Hepatocyte (in vitro differentiated cells): Measurements from ENCODE around the gene ECD. TPM values are rescaled to one million over a fixed set of nuclear protein-coding genes. Genes with fewer than 3 reads are reported as not detected.

Experiments
- DNase-seq: peaks from one replicate; pipeline ENCODE4 v3.0.0-alpha.2; 2016; ENCODE audit warnings: low spot score
- H2AFZ ChIP-seq: fragments of 200-600 bp; sonication (generic); 2 replicates; pipeline ENCODE4 v1.6.0; 2016; ENCODE audit warnings: antibody characterized with exemption, mild to moderate bottlenecking
- H3K27ac ChIP-seq: fragments of 200-600 bp; sonication (generic); 2 replicates; pipeline ENCODE4 v1.5.1; 2016; ENCODE audit warnings: mild to moderate bottlenecking
- H3K27me3 ChIP-seq: fragments of 200-600 bp; sonication (generic); 2 replicates; pipeline ENCODE4 v1.6.1; 2016
- H3K36me3 ChIP-seq: fragments of 200-600 bp; sonication (generic); replicated peaks from 2 replicates; pipeline ENCODE4 v1.5.1; 2016; ENCODE audit warnings: low read depth; ENCODE audit not compliant: insufficient read depth
- H3K4me1 ChIP-seq: fragments of 200-600 bp; sonication (generic); 2 replicates; pipeline ENCODE4 v1.5.1; 2016; ENCODE audit warnings: mild to moderate bottlenecking, moderate library complexity; ENCODE audit not compliant: insufficient read depth
- H3K4me2 ChIP-seq: fragments of 200-600 bp; sonication (generic); 2 replicates; pipeline ENCODE4 v1.6.0; 2016
- H3K4me3 ChIP-seq: fragments of 200-600 bp; sonication (generic); 2 replicates; pipeline ENCODE4 v1.5.1; 2016; ENCODE audit warnings: mild to moderate bottlenecking
- H3K79me2 ChIP-seq: fragments of 200-600 bp; sonication (generic); 2 replicates; pipeline ENCODE4 v1.6.0; 2017; ENCODE audit warnings: mild to moderate bottlenecking
- H3K9me2 ChIP-seq: fragments of 200-600 bp; sonication (generic); replicated peaks from 2 replicates; pipeline ENCODE4 v1.6.0; 2017; ENCODE audit warnings: mild to moderate bottlenecking; ENCODE audit not compliant: insufficient read depth
- H3K9me3 ChIP-seq: fragments of 200-600 bp; sonication (generic); 2 replicates; pipeline ENCODE4 v1.5.1; 2016; ENCODE audit warnings: low read depth, mild to moderate bottlenecking
- H4K20me1 ChIP-seq: fragments of 200-600 bp; sonication (generic); 2 replicates; pipeline ENCODE4 v1.6.0; 2016; ENCODE audit warnings: mild to moderate bottlenecking; ENCODE audit not compliant: insufficient read depth, poor library complexity, severe bottlenecking
- CTCF ChIP-seq: fragments of 200-600 bp; sonication (generic); IDR thresholded peaks from 2 replicates; pipeline ENCODE4 v1.5.1; 2016; ENCODE audit warnings: antibody characterized with exemption, mild to moderate bottlenecking; ENCODE audit not compliant: poor library complexity
- EZH2 ChIP-seq: fragments of 200-600 bp; sonication (generic); IDR thresholded peaks from 2 replicates; pipeline ENCODE4 v1.6.1; 2016; ENCODE audit warnings: antibody characterized with exemption, mild to moderate bottlenecking, borderline replicate concordance
- EZH2phosphoT487 ChIP-seq: fragments of 200-600 bp; sonication (generic); IDR thresholded peaks from one replicate; pipeline ENCODE4 v1.6.1; 2018; ENCODE audit warnings: antibody characterized with exemption, mild to moderate bottlenecking, low read depth, moderate library complexity; ENCODE audit not compliant: unreplicated experiment, severe bottlenecking
- WGBS: methylation state at CpG from one replicate; pipeline ENCODE4 v1.1.6; 2016; ENCODE audit warnings: low lambda C conversion rate; ENCODE audit errors: missing lambda C conversion rate; 5-methylcytosine and 5-hydroxymethylcytosine counted together
- polyA plus RNA-seq: library from polyadenylated mRNA; unstranded; fragments of >200 nt; fragmentation: Nextera tagmentation; extraction: Ambion mirVana; gene quantifications from 2 replicates; pipeline ENCODE4 v1.2.1, GENCODE V29; 2016
- total RNA-seq: library from RNA; depleted of rRNA; stranded (reverse); fragments of >200 nt; gene quantifications from 2 replicates; pipeline ENCODE4 v1.2.3, GENCODE V29; 2014

Gene ECD
- total and polyA plus RNA-seq, 2 experiments from 2014 or later = 26.9 to 30.1 TPM

DNA sequence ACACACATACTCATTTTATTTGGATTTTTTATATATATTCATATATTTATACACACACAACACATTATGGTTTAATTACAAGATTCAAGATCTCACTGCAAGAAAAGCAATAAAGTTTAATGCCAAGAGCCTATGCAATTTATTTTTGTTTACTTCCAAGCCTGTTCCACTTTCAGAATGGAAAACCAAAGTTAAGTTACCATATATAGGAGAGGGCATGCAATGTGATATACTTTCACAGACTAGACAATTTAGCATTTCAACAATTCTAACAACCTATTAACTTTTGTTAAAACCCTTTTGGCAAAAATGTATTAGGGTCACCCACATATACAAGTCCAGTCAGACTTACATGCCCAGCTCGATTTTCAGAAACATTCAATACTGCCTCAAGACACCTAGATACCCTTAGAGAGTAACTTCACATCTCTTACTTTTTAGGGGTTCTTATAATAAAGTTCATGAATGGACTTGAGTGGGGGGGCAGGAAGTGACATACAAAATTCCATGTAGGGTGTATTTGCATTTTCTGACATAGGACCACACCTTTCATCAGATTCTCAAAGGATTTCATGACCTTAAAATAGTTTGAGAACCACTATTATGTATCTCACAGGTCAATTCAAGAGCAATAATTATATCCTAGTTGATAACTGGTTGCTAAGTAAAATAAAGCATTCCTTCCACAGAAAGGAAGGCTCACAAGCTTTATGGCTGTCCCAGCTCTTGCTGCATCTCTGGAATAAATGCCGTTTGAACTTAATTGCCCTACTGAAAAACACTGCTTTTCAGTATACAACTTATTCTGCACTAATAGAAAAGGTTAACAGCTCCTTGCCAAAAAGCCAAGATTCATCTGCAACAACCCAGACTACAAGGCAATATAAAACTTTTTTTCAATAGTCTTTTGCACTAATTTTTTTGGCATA is 73.6 kb downstream of the ECD start:
- H3K9me3 ChIP-seq = no peaks in the 10 kb centered on the region
- H4K20me1 ChIP-seq = peaks cover 5% of the 10 kb centered on the region
- H3K9me2 ChIP-seq = no peaks in the 10 kb centered on the region
- H3K27me3 ChIP-seq = no peaks in the 10 kb centered on the region
- H3K79me2 ChIP-seq = peaks cover 56% of the 10 kb centered on the region
- peak overlapping the region; percentile 94 for H3K27ac ChIP-seq
- peak; percentile 15 for DNase-seq
- H3K4me3 ChIP-seq = peak overlapping the region; percentile 60
- H3K4me1 ChIP-seq = peaks cover 15% of the 10 kb centered on the region
- TF ChIP-seq EZH2 = no peak
- no peak for TF ChIP-seq CTCF
- no peak for TF ChIP-seq EZH2phosphoT487
- no peak overlapping the region for H2AFZ ChIP-seq
- H3K36me3 ChIP-seq = no peaks in the 10 kb centered on the region
- 44% methylated on average over 2 of the region's 2 CpGs for WGBS
- H3K4me2 ChIP-seq = peak overlapping the region; percentile 77

GRCh38 chr10:73092830-73093229 is 75.0 kb downstream of the ECD start:
- no peak for DNase-seq
- WGBS = 98% methylated on average over 3 of the region's 3 CpGs
- no peak overlapping the region for H2AFZ ChIP-seq
- H3K36me3 ChIP-seq = no peaks in the 10 kb centered on the region
- no peak overlapping the region for H3K4me2 ChIP-seq
- H3K4me3 ChIP-seq = no peak overlapping the region
- H3K9me3 ChIP-seq = no peaks in the 10 kb centered on the region
- H3K9me2 ChIP-seq = no peaks in the 10 kb centered on the region
- H3K27me3 ChIP-seq = no peaks in the 10 kb centered on the region
- no peak overlapping the region for H3K27ac ChIP-seq
- peaks cover 13% of the 10 kb centered on the region for H4K20me1 ChIP-seq
- H3K79me2 ChIP-seq = peaks cover 70% of the 10 kb centered on the region
- TF ChIP-seq EZH2 (no peak), CTCF (no peak), EZH2phosphoT487 (no peak)
- peaks cover 14% of the 10 kb centered on the region for H3K4me1 ChIP-seq

- peaks cover 97% of the 10 kb centered on the region for H3K79me2 ChIP-seq
- H3K4me1 ChIP-seq = no peaks in the 10 kb centered on the region
- DNase-seq = no peak
- TF ChIP-seq EZH2phosphoT487 (no peak), CTCF (no peak), EZH2 (no peak)
- H3K27me3 ChIP-seq = no peaks in the 10 kb centered on the region
- no peak overlapping the region for H3K27ac ChIP-seq
- no peak overlapping the region for H3K4me3 ChIP-seq
- H3K36me3 ChIP-seq = no peaks in the 10 kb centered on the region
- peaks cover 20% of the 10 kb centered on the region for H4K20me1 ChIP-seq
- no peaks in the 10 kb centered on the region for H3K9me2 ChIP-seq
- H3K9me3 ChIP-seq = no peaks in the 10 kb centered on the region
- no peak overlapping the region for H2AFZ ChIP-seq
- H3K4me2 ChIP-seq = no peak overlapping the region
These were observed 79.5 kb downstream of the ECD start for GRCh38 chr10:73088304-73088703.
